ENCODE results near the gene NUCB2. TPM values are rescaled to one million over a fixed set of nuclear protein-coding genes. Genes with fewer than 3 reads are reported as not detected.

Gene NUCB2
- total RNA-seq, 1 experiment from 2014 or later, result 66.6 TPM

- no peaks in the 10 kb centered on the region for H3K9me3 Mint-ChIP-seq (ENCODE audit: unreplicated experiment)
- CTCF ChIA-PET, result no interaction called here
- no peaks in the 10 kb centered on the region for H3K4me1 ChIP-seq
- POLR2A ChIA-PET, result no interaction called here
- intact Hi-C loops (cut with micrococcal nuclease; ENCODE audit: unreplicated experiment), result no loop called here
- no peaks in the 10 kb centered on the region for H3K36me3 Mint-ChIP-seq (ENCODE audit: insufficient read depth, unreplicated experiment)
- no peaks in the 10 kb centered on the region for H3K4me1 Mint-ChIP-seq (ENCODE audit: low read depth, unreplicated experiment)
- no peaks in the 10 kb centered on the region for H3K27me3 ChIP-seq (replicated peaks; ENCODE audit: control insufficient read depth, insufficient read depth, low read length)
- no peak for DNase-seq
- H3K36me3 ChIP-seq (ENCODE audit: control insufficient read depth, insufficient read depth, low read length), result no peaks in the 10 kb centered on the region
- TF ChIP-seq CTCF (IDR thresholded peaks at IDR 0.05; ENCODE audit: insufficient read depth in 1 of 2, low read depth in 1 of 2, low read length in 1 of 2, severe bottlenecking in 1 of 2, unreplicated experiment in 1 of 2), result no peak
- H3K27ac Mint-ChIP-seq (ENCODE audit: unreplicated experiment), result no peak overlapping the region
- no peaks in the 10 kb centered on the region for H3K9me3 ChIP-seq
- H3K27me3 Mint-ChIP-seq (ENCODE audit: insufficient read depth, unreplicated experiment), result no peaks in the 10 kb centered on the region
- no peak overlapping the region for H3K4me3 Mint-ChIP-seq (ENCODE audit: unreplicated experiment)
- no TSS peak for BruUV-seq (replicated peaks)
- H3K4me3 ChIP-seq (ENCODE audit: low read depth, low read length), result no peak overlapping the region
These were observed 10.5 kb downstream of the NUCB2 start for GRCh38 chr11:17287058-17287457.

- no TSS peak for BruUV-seq (replicated peaks)
- Histone ChIP-seq H3K36me3 (ENCODE audit: control insufficient read depth, insufficient read depth, low read length) (no peaks in the 10 kb centered on the region), H3K4me3 (ENCODE audit: low read depth, low read length) (no peak overlapping the region), H3K27me3 (replicated peaks; ENCODE audit: control insufficient read depth, insufficient read depth, low read length) (no peaks in the 10 kb centered on the region), H3K9me3 (no peaks in the 10 kb centered on the region), H3K4me1 (peaks cover 1% of the 10 kb centered on the region; the same call in 1 of the 2 replicates)
- no peak for DNase-seq
- no peak overlapping the region for H3K4me3 Mint-ChIP-seq (ENCODE audit: unreplicated experiment)
- no peaks in the 10 kb centered on the region for H3K27me3 Mint-ChIP-seq (ENCODE audit: insufficient read depth, unreplicated experiment)
- no peaks in the 10 kb centered on the region for H3K36me3 Mint-ChIP-seq (ENCODE audit: insufficient read depth, unreplicated experiment)
- no peaks in the 10 kb centered on the region for H3K9me3 Mint-ChIP-seq (ENCODE audit: unreplicated experiment)
- ChIA-PET CTCF (no interaction called here), POLR2A (no interaction called here)
- intact Hi-C loops (cut with micrococcal nuclease; ENCODE audit: unreplicated experiment), result no loop called here
- no peak overlapping the region for H3K27ac Mint-ChIP-seq (ENCODE audit: unreplicated experiment)
- no peak for TF ChIP-seq CTCF (IDR thresholded peaks at IDR 0.05; ENCODE audit: insufficient read depth in 1 of 2, low read depth in 1 of 2, low read length in 1 of 2, severe bottlenecking in 1 of 2, unreplicated experiment in 1 of 2)
- H3K4me1 Mint-ChIP-seq (ENCODE audit: low read depth, unreplicated experiment), result no peaks in the 10 kb centered on the region
These were observed 15.2 kb downstream of the NUCB2 start for GRCh38 chr11:17291710-17292109.

- Histone ChIP-seq H3K4me1 (peaks cover 3% of the 10 kb centered on the region; the same call in 1 of the 2 replicates), H3K36me3 (ENCODE audit: control insufficient read depth, insufficient read depth, low read length) (no peaks in the 10 kb centered on the region), H3K27me3 (replicated peaks; ENCODE audit: control insufficient read depth, insufficient read depth, low read length) (no peaks in the 10 kb centered on the region), H3K4me3 (ENCODE audit: low read depth, low read length) (no peak overlapping the region), H3K9me3 (no peaks in the 10 kb centered on the region)
- no peak overlapping the region for H3K4me3 Mint-ChIP-seq (ENCODE audit: unreplicated experiment)
- H3K27me3 Mint-ChIP-seq (ENCODE audit: insufficient read depth, unreplicated experiment), result no peaks in the 10 kb centered on the region
- no peak overlapping the region for H3K27ac Mint-ChIP-seq (ENCODE audit: unreplicated experiment)
- no peaks in the 10 kb centered on the region for H3K4me1 Mint-ChIP-seq (ENCODE audit: low read depth, unreplicated experiment)
- no peaks in the 10 kb centered on the region for H3K36me3 Mint-ChIP-seq (ENCODE audit: insufficient read depth, unreplicated experiment)
- ChIA-PET POLR2A (no interaction called here), CTCF (no interaction called here)
- no peak for DNase-seq
- no peak for TF ChIP-seq CTCF (IDR thresholded peaks at IDR 0.05; ENCODE audit: insufficient read depth in 1 of 2, low read depth in 1 of 2, low read length in 1 of 2, severe bottlenecking in 1 of 2, unreplicated experiment in 1 of 2)
- H3K9me3 Mint-ChIP-seq (ENCODE audit: unreplicated experiment), result no peaks in the 10 kb centered on the region
- intact Hi-C loops (cut with micrococcal nuclease; ENCODE audit: unreplicated experiment), result no loop called here
- no TSS peak for BruUV-seq (replicated peaks)
These were observed 16.8 kb downstream of the NUCB2 start for GRCh38 chr11:17293311-17293710.

All from Caco-2 (cell line).